ENCODE measurements around the gene A1BG. TPM values are rescaled to one million over a fixed set of nuclear protein-coding genes. Genes with fewer than 3 reads are reported as not detected.
A peak's percentile ranks its signal among the peaks of the same experiment; 100 is the strongest.

Gene A1BG
- total and polyA plus RNA-seq, 2 of the 13 experiments (the other 11 are each of a cell fraction or from before 2014, with no cell fraction given) = 14.7 to 41.4 TPM

GRCh38 chr19:58400916-58401839 is 47.9 kb upstream of the A1BG start (continued):
- no peak for TF ChIP-seq GLMP (CRISPR knock-in tag; IDR thresholded peaks at IDR 0.05; ENCODE audit: borderline replicate concordance)
- TF ChIP-seq ZNF101 (CRISPR knock-in tag; IDR thresholded peaks at IDR 0.05; ENCODE audit: borderline replicate concordance, low read depth) = no peak
- no peak for TF ChIP-seq TMF1 (CRISPR knock-in tag; IDR thresholded peaks at IDR 0.05; ENCODE audit: low read depth)
- no peak for TF ChIP-seq LCORL (IDR thresholded peaks at IDR 0.05)
- TF ChIP-seq LCORL (CRISPR knock-in tag; IDR thresholded peaks at IDR 0.05) = peak; percentile 50; the same call in 1 of the 2 replicates
- peak; percentile 55; the same call in 1 of the 2 replicates for TF ChIP-seq BCL3 (CRISPR knock-in tag; IDR thresholded peaks at IDR 0.05)
- TF ChIP-seq PRPF4 (IDR thresholded peaks at IDR 0.05; ENCODE audit: low read depth, low read length, poor library complexity, severe bottlenecking) = no peak
- TF ChIP-seq ZNF367 (CRISPR knock-in tag; IDR thresholded peaks at IDR 0.05; ENCODE audit: borderline replicate concordance) = no peak
- TF ChIP-seq SP2 (CRISPR knock-in tag; IDR thresholded peaks at IDR 0.05) = peak; percentile 91
- TF ChIP-seq NFYC (CRISPR knock-in tag; IDR thresholded peaks at IDR 0.05) = peak; percentile 96
- no peak for TF ChIP-seq DPF2 (CRISPR knock-in tag; IDR thresholded peaks at IDR 0.05; ENCODE audit: borderline replicate concordance, low read depth)
- TF ChIP-seq ZGPAT (CRISPR knock-in tag; IDR thresholded peaks at IDR 0.05) = 0 out of 2 replicates have a peak, but pooled peaks have one; percentile 28
- no peak for TF ChIP-seq RBAK (CRISPR knock-in tag; IDR thresholded peaks at IDR 0.05)
- TF ChIP-seq GATA4 (IDR thresholded peaks at IDR 0.05; ENCODE audit: borderline replicate concordance, low read depth) = 0 out of 2 replicates have a peak, but pooled peaks have one; percentile 26
- peak in 1 of 2 experiments; percentile 20; a peak in 2 of 4 replicates for TF ChIP-seq EP300 (IDR thresholded peaks at IDR 0.05; ENCODE audit: low read depth in 2 of 2, low read length in 2 of 2)
- TF ChIP-seq EP300 (CRISPR knock-in tag; IDR thresholded peaks at IDR 0.05; ENCODE audit: borderline replicate concordance) = 0 out of 2 replicates have a peak, but pooled peaks have one; percentile 13
- TF ChIP-seq JARID2 (CRISPR knock-in tag; IDR thresholded peaks at IDR 0.05; ENCODE audit: insufficient replicate concordance) = peak; percentile 19
- 0 out of 2 replicates have a peak, but pooled peaks have one; percentile 25 for TF ChIP-seq HBP1 (CRISPR knock-in tag; IDR thresholded peaks at IDR 0.05; ENCODE audit: low read depth)
- TF ChIP-seq ZNF18 (CRISPR knock-in tag; IDR thresholded peaks at IDR 0.05; ENCODE audit: insufficient replicate concordance) = no peak
- TF ChIP-seq RFX5 (IDR thresholded peaks at IDR 0.05; ENCODE audit: low read depth, low read length) = peak; percentile 98
- TF ChIP-seq MTF1 (CRISPR knock-in tag; IDR thresholded peaks at IDR 0.05) = no peak
- TF ChIP-seq GATAD1 (CRISPR knock-in tag; IDR thresholded peaks at IDR 0.05) = peak; percentile 78
